ENCODE results near the gene KLHL26.

DNA sequence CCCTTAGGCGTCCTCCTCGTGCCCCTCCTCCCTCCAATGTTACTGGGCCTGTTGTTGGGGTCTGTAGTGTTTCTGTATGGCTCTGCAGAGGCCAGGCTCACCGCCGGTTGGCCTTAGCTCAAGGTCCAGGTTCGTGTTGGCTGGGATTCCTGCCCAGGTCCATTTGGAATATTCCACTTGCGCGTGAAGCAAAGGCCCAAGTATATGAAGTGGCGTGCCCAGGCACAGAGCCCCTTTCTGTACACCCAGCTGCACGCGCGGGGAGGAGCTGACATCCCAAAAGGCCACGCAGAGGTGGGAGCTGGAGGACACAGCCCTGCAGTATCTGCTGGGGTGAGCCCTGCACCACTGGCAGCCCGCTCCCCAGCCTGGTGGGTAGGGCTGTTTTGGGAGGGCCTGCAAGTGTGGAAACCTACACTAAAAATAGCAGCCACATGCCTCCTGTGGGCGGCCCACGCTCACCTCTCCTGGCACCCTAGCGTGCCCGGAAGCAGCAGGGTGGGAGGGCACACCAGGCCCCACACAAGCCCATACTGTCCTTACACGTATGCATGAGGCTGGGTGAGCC lies 76.8 kb downstream of the KLHL26 start:
- no peak for TF ChIP-seq EZH2phosphoT487 (IDR thresholded peaks at IDR 0.05; ENCODE audit: low read length)
- TF ChIP-seq, protein P1, sequence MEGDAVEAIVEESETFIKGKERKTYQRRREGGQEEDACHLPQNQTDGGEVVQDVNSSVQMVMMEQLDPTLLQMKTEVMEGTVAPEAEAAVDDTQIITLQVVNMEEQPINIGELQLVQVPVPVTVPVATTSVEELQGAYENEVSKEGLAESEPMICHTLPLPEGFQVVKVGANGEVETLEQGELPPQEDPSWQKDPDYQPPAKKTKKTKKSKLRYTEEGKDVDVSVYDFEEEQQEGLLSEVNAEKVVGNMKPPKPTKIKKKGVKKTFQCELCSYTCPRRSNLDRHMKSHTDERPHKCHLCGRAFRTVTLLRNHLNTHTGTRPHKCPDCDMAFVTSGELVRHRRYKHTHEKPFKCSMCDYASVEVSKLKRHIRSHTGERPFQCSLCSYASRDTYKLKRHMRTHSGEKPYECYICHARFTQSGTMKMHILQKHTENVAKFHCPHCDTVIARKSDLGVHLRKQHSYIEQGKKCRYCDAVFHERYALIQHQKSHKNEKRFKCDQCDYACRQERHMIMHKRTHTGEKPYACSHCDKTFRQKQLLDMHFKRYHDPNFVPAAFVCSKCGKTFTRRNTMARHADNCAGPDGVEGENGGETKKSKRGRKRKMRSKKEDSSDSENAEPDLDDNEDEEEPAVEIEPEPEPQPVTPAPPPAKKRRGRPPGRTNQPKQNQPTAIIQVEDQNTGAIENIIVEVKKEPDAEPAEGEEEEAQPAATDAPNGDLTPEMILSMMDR (IDR thresholded peaks at IDR 0.05; ENCODE audit: low read length), result no peak

Measured in MM.1S (cell line).